ENCODE measurements around the gene IL17REL.
"Not testable (repeated sequence)": the region's sequence is repeated elsewhere in the genome, so short reads cannot be mapped to it uniquely, and the experiment has no call there.

Gene IL17REL

DNA sequence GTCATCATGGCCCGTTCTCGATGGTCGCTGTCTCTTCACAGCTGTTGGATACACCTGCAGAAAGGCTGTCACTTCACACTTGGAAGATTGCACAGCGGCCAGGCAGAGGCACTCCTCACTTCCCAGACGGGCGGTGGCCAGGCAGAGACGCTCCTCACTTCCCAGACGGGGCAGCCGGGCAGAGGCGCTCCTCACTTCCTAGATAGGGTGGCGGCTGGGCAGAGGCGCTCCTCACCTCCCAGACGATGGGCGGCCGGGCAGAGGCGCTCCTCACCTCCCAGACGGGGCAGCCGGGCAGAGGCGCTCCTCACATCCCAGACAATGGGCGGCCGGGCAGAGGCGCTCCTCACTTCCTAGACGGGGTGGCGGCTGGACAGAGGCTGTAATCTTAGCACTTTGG lies 22.7 kb downstream of the IL17REL start:
- DNase-seq (ENCODE audit: low spot score): not testable (repeated sequence)

DNA sequence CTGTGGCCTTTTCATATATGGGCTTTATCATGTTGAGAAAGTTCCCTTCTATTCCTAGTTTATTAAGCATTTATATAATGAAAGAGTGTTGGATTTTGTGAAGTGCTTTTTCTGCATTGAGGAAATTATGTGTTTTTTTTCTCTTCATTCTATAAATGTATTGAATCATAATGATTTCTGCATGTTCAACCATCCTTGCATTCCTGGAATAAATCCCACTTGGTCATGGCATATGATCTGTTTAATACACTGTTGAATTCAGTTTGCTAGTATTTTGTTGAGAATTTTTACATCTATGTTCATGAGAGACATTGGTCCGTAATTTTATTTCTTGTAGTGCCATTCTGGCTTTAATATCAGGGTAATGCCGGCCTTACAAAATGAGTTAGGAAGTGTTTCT lies 26.2 kb downstream of the IL17REL start:
- no peak for DNase-seq (ENCODE audit: low spot score)

DNA sequence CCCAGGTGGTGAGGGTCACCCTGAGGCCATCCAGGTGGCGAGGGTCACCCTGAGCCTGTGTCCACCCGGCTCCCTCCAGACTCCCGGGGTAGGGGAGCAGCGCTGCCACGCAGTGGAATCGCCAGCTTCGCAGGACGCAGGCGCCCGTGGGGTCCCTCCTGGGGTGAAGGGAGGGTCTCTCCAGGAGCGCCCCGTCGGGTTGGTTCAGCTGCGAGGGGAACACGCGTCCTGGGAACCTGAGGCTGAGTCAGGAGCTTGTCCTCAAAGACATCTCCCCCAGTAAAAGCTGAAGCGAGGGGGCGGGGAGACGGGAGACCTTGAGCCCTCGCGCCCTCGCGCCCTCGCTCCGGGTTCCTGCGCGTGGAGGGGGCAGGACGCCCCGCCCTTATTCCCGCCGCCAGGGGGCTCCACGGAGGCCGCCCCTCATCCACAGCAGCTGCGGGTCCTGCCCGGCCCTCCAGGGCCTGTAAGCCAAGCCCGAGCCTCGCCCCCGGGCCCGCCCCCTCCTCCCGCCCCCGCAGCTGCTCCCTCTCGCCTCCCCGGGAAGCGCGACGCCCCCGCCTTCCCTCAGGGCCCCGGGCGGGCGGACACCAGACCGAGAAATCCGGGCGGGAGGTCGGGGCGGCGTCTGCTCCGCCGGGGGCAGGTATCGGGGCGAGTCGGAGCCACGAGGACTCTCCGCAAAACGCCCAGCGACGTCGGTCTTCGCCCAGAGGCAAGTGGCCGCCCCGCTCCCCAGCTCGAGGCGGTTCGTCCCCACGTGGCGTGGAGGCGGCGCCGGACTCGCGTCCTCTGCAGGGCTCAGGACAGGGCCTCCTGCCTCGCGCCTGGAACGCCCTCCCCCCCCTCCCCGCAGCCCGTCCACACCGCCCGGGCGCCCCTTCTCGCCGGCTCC lies 29.2 kb downstream of the IL17REL start:
- no peak for DNase-seq (ENCODE audit: low spot score)

DNA sequence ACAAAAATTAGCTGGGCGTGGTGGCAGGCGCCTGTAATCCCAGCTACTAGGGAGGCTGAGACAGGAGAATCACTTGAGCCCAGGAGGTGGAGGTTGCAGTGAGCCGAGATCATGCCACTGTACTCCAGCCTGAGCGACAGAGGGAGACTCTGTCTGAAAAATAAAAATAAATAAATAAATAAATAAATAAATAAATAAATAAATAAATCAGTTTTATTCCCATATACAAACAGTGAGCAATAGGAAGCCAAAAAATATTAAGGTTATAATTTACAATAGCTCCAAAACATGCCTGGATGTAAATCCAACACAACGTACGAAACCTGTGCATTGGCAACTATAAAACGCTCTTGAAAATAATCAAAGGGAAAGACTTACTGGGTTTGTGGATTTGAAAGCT lies 30.8 kb downstream of the IL17REL start:
- not testable (repeated sequence) for DNase-seq (ENCODE audit: low spot score)

DNA sequence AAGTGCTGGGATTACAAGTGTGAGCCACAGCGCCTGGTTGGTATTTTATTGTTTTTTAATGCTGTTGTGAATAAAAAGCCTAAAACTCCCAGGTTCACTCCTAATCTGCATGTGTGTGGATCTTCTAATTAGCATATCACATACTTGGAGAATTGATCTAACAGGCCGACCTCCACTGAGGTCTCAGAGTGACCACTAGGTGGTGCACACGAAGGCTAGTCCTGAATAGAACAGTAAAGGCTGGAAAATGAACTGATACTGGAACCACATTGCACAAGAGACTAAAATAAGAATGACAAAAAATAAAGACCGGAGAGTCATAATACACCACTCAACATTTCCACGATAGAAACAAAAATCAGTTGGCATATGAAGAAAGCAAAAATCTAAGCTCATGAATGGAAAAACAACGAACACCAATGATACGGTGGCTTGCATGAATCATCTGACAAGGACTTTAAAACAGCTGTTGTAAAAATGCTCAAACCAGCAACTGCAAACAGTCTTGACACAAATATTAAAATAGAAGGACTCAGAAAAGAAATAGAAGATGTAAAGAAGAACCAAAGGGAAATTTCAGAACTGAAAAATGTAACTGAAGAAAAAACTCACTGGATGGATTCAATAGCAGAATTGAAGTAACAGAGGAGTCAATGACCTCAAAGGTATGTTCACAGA lies 32.8 kb downstream of the IL17REL start:
- DNase-seq (ENCODE audit: low spot score): peak; percentile 58

- DNase-seq (ENCODE audit: low spot score): no peak
These were observed 35.0 kb downstream of the IL17REL start for GRCh38 chr22:49977578-49977977.

GRCh38 chr22:49976439-49977175 lies 36.0 kb downstream of the IL17REL start:
- DNase-seq (ENCODE audit: low spot score): no peak

DNA sequence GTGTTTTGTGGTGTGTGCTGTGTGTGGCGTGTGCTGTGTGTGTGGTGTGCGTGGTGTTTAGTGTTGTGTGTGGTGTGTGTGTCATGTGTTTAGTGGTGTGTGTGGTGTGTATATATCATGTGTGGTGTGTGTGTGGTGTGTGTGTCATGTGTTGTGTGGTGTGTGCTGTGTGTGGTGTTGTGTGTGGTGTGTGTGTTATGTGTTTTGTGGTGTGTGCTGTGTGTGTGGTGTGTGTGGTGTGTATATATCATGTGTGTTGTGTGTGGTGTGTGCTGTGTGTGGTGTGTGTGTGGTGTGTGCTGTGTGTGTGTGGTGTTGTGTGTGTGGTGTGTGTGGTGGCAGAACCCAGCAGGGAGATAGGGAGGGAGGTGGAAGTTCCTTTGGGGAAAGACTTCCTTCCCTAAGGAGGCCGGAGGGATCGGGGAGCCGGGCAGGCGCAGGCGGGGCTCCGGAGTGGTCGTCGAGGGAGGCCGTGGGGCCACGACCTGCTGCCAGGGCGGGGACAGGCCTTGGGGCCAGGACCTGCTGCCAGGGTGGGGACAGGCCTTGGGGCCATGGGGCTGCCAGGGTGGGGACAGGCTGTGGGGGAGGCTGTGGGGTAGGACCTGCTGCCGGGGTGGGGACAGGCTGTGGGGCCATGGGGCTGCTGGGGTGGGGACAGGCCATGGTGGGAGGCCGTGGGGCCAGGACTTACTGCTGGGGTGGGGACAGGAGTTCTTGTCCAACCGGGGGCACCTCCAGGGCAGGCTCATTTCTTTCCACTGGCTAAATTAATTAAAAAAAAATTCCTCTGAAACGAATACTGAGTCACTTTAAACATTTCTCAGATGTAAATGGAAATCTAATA lies 36.8 kb downstream of the IL17REL start:
- DNase-seq (ENCODE audit: low spot score): no peak

DNA sequence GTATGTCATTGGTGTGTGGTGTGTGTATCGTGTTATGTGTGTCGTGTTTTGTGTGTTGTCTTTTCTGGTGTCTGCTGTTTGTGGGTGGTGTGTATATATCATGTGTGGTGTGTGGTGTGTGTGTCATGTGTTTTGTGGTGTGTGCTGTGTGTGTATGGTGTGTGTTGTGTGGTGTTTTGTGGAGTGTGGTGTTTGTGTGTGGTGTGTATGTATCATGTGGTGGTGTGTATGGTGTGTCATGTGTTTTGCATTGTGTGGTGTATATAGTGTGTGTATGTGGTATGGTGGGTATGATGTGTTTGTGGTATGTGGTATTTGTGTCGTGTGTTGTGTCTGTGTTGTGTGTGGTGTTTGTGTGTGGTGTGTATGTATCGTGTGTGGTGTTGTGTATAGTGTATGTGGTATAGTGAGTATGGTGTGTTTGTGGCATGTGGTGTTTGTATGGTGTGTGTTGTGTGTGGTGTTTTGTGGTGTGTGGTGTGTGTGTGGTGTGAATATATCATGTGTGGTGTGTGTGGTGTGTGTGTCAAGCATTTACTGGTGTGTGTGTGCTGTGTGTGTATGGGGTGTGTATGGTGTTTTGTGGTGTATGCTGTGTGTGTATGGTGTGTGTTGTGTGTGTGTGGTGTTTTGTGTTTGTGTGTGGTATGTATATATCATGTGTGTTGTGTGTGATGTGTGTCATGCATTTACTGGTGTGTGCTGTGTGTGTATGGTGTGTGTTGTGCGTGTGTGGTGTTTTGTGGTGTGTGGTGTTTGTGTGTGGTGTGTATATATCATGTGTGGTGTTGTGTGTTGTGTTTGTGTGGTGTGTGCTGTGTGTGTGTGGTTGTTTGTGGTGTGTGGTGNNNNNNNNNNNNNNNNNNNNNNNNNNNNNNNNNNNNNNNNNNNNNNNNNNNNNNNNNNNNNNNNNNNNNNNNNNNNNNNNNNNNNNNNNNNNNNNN lies 39.3 kb downstream of the IL17REL start:
- DNase-seq (ENCODE audit: low spot score): no peak

- no peak for DNase-seq (ENCODE audit: low spot score)
These were observed 40.2 kb downstream of the IL17REL start for GRCh38 chr22:49972163-49973017.

- DNase-seq (ENCODE audit: low spot score): peak; percentile 40
These were observed 41.1 kb downstream of the IL17REL start for GRCh38 chr22:49971232-49972162.

GRCh38 chr22:49970528-49971231 lies 41.9 kb downstream of the IL17REL start:
- peak; percentile 82 for DNase-seq (ENCODE audit: low spot score)

GRCh38 chr22:49969751-49970527 lies 42.6 kb downstream of the IL17REL start:
- no peak for DNase-seq (ENCODE audit: low spot score)

DNA sequence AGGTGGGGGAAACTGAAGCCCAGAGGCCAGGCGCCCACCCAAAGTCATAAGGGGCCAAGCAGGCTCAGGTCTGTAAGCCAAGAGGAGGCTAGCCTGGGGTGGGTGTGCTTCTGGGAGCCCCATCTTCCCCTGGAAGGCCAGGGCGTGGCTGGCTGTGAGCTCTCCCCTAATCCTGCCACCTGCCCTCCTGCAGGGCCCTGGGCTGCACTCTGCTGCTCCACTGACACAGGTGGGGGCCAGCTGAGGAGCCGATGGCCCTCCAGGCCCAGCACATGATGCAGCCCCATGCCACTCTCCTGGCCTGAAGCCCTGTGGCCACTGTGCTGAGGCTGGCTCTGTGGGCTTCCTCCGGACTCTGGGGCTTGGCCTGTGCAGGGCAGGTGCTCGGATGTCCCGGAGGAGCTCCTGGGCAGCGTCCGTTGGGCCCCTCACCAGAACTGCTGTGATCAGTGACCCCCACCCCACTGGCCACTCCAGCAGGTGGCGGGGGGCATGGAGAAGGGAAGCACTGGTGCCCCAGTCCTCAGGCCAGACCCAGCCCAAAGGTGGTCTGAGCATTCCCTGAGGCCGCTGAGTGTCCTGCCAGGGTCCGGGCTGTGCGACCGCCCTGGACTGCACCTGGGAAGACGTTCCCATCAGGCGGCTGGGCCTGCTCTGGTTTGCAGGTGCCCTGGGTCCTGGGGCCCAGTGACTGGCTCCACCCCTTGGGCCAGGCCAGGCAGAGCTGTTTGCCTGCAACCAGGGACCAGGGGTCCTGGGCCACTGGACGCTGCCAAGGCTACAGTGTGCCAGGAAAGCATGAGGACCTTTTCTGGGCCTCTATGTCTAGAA lies 43.5 kb downstream of the IL17REL start:
- no peak for DNase-seq (ENCODE audit: low spot score)

GRCh38 chr22:49968313-49968830 lies 44.2 kb downstream of the IL17REL start:
- no peak for DNase-seq (ENCODE audit: low spot score)

DNA sequence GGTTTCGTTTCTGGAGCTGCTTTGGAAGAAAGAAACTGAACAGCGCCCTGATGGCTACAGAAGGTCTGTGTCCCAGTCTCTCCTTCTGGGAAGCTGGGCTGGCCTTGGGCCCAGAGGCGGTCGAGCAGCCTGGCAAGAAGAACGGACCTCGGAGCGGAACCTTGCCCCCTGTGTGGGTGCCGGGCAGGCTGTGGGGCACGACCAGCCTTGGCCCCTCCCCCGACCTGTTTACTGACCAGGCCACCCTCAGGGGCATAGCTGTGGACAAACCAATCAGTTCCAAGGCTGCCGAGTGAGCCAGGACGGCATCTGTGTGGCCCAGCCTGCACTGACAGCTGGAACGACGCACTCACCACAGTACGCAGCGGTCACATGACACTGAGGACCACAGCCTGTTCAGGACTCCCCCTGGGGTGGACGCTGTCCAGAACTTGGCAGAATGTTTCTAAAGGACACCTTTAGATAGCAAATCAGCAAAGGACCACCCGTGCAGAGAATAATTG lies 44.8 kb downstream of the IL17REL start:
- no peak for DNase-seq (ENCODE audit: low spot score)

Data from hematopoietic multipotent progenitor cell treated with erythropoietin and hydrocortisone succinate and interleukin-3 and kit ligand, for 17 days (in vitro differentiated cells).